H9 (cell line): ENCODE data around the gene BACE2. TPM values are rescaled to one million over a fixed set of nuclear protein-coding genes. Genes with fewer than 3 reads are reported as not detected.

Source experiments
- DNase-seq: peaks from one replicate; pipeline ENCODE4 v3.0.0-alpha.2; 2017
- H2AFZ ChIP-seq: one replicate; pipeline ENCODE4 v1.6.1; 2013; ENCODE audit warnings: mild to moderate bottlenecking, low read length, control low read depth, moderate library complexity
- H2AK5ac ChIP-seq: 2 replicates; pipeline ENCODE4 v1.6.1; 2013; ENCODE audit warnings: low read length, control low read depth, mixed read lengths; ENCODE audit not compliant: insufficient read length
- H2BK120ac ChIP-seq: one replicate; pipeline ENCODE4 v1.6.1; 2013; ENCODE audit warnings: low read depth, mild to moderate bottlenecking, low read length, control low read depth, inconsistent platforms; ENCODE audit not compliant: poor library complexity, severe bottlenecking
- H2BK12ac ChIP-seq: 2 replicates; pipeline ENCODE4 v1.6.1; 2013; ENCODE audit warnings: low read length, control low read depth, mixed read lengths, low read depth; ENCODE audit not compliant: insufficient read length
- H2BK15ac ChIP-seq: 2 replicates; pipeline ENCODE4 v1.6.1; 2013; ENCODE audit warnings: low read depth, low read length, control low read depth
- H2BK20ac ChIP-seq: one replicate; pipeline ENCODE4 v1.6.1; 2013; ENCODE audit warnings: low read depth, mild to moderate bottlenecking, low read length, control low read depth, inconsistent platforms; ENCODE audit not compliant: poor library complexity, severe bottlenecking
- H2BK5ac ChIP-seq: 2 replicates; pipeline ENCODE4 v1.6.1; 2013; ENCODE audit warnings: low read length, control low read depth, mixed read lengths; ENCODE audit not compliant: insufficient read length
- H3K14ac ChIP-seq: 2 replicates; pipeline ENCODE4 v1.6.1; 2013; ENCODE audit warnings: low read length, control low read depth; ENCODE audit not compliant: insufficient read depth
- H3K18ac ChIP-seq: 2 replicates; pipeline ENCODE4 v1.6.1; 2013; ENCODE audit warnings: low read depth, mild to moderate bottlenecking, mixed read lengths, low read length, control low read depth; ENCODE audit not compliant: insufficient read length
- H3K23ac ChIP-seq: 2 replicates; pipeline ENCODE4 v1.6.1; 2013; ENCODE audit warnings: low read length, control low read depth, mixed read lengths, low read depth; ENCODE audit not compliant: insufficient read length
- H3K23me2 ChIP-seq: 2 replicates; pipeline ENCODE4 v1.6.1; 2013; ENCODE audit warnings: low read depth, mild to moderate bottlenecking, mixed read lengths, low read length, control low read depth; ENCODE audit not compliant: insufficient read length, poor library complexity, severe bottlenecking
- H3K27ac ChIP-seq: 2 replicates; pipeline ENCODE4 v1.5.1; 2013; ENCODE audit warnings: low read length, control low read depth, mixed read lengths, low read depth; ENCODE audit not compliant: insufficient read length
- H3K27me3 ChIP-seq: 2 replicates; pipeline ENCODE4 v1.6.1; 2013; ENCODE audit warnings: low read length, control low read depth, inconsistent platforms; ENCODE audit not compliant: insufficient read depth
- H3K4ac ChIP-seq: 2 replicates; pipeline ENCODE4 v1.6.1; 2013; ENCODE audit warnings: low read depth, mild to moderate bottlenecking, control low read depth, inconsistent platforms, low read length, moderate library complexity
- H3K4me1 ChIP-seq: 2 replicates; pipeline ENCODE4 v1.6.1; 2013; ENCODE audit warnings: low read length, control low read depth, inconsistent platforms; ENCODE audit not compliant: insufficient read depth
- H3K4me2 ChIP-seq: 2 replicates; pipeline ENCODE4 v1.6.1; 2013; ENCODE audit warnings: low read length, control low read depth, mixed read lengths; ENCODE audit not compliant: insufficient read length, insufficient read depth
- H3K56ac ChIP-seq: 2 replicates; pipeline ENCODE4 v1.6.1; 2013; ENCODE audit warnings: low read depth, mild to moderate bottlenecking, mixed read lengths, low read length, control low read depth; ENCODE audit not compliant: insufficient read length
- H3K79me1 ChIP-seq: 2 replicates; pipeline ENCODE4 v1.6.1; 2013; ENCODE audit warnings: low read depth, mild to moderate bottlenecking, moderate library complexity, low read length, control low read depth, inconsistent platforms; ENCODE audit not compliant: insufficient read depth, poor library complexity, severe bottlenecking
- H3K79me2 ChIP-seq: 2 replicates; pipeline ENCODE4 v1.6.1; 2013; ENCODE audit warnings: low read length, control low read depth, inconsistent platforms; ENCODE audit not compliant: insufficient read depth
- H3K9ac ChIP-seq: 2 replicates; pipeline ENCODE4 v1.6.1; 2013; ENCODE audit warnings: low read length, control low read depth, mixed read lengths; ENCODE audit not compliant: insufficient read length; ENCODE audit errors: extremely low read depth
- H3K9me3 ChIP-seq: one replicate; pipeline ENCODE4 v1.6.1; 2013; ENCODE audit warnings: low read depth, low read length, inconsistent platforms; ENCODE audit not compliant: control insufficient read depth
- H3T11ph ChIP-seq: one replicate; pipeline ENCODE4 v1.6.1; 2013; ENCODE audit warnings: mild to moderate bottlenecking, low read length, control low read depth, inconsistent platforms
- H4K20me1 ChIP-seq: one replicate; pipeline ENCODE4 v1.6.1; 2013; ENCODE audit not compliant: control insufficient read depth, insufficient read length, insufficient read depth
- H4K5ac ChIP-seq: 2 replicates; pipeline ENCODE4 v1.6.1; 2013; ENCODE audit warnings: low read depth, mild to moderate bottlenecking, mixed read lengths, low read length, control low read depth; ENCODE audit not compliant: insufficient read length
- H4K8ac ChIP-seq: replicated peaks from 2 replicates; pipeline ENCODE4 v1.6.1; 2013; ENCODE audit warnings: low read length, control low read depth, mixed read lengths, low read depth; ENCODE audit not compliant: insufficient read length
- H4K91ac ChIP-seq: 2 replicates; pipeline ENCODE4 v1.6.1; 2013; ENCODE audit warnings: low read depth, mild to moderate bottlenecking, moderate library complexity, mixed read lengths, low read length, control low read depth; ENCODE audit not compliant: insufficient read length
- H3K27ac Mint-ChIP-seq, 3 experiments: 2 replicates in 2 of 3; 3 replicates in 1 of 3; pipeline ENCODE4 v1.8.0; 2020 to 2021; ENCODE audit warnings: mixed read lengths in 3 of 3, mild to moderate bottlenecking in 1 of 3, moderate library complexity in 1 of 3
- H3K27me3 Mint-ChIP-seq: 2 replicates; pipeline ENCODE4 v1.8.0; 2021; ENCODE audit warnings: low read depth, mild to moderate bottlenecking, moderate library complexity, mixed read lengths
- H3K36me3 Mint-ChIP-seq, 3 experiments: 2 replicates in 2 of 3; 3 replicates in 1 of 3; pipeline ENCODE4 v1.8.0; 2020 to 2021; ENCODE audit warnings: low read depth in 3 of 3, mixed read lengths in 3 of 3; ENCODE audit not compliant: insufficient read depth in 1 of 3
- H3K4me1 Mint-ChIP-seq, 2 experiments: 2 replicates each; pipeline ENCODE4 v1.8.0; 2020; ENCODE audit warnings: mixed read lengths in 2 of 2
- H3K4me3 Mint-ChIP-seq, 2 experiments: 2 replicates in 1 of 2; 3 replicates in 1 of 2; pipeline ENCODE4 v1.8.0; 2020 to 2021; ENCODE audit warnings: mild to moderate bottlenecking in 2 of 2, mixed read lengths in 2 of 2, moderate library complexity in 1 of 2
- H3K9me3 Mint-ChIP-seq, 2 experiments: 2 replicates in 1 of 2; 3 replicates in 1 of 2; pipeline ENCODE4 v1.8.0; 2020; ENCODE audit warnings: mild to moderate bottlenecking in 2 of 2, mixed read lengths in 2 of 2, moderate library complexity in 1 of 2
- WGBS: extraction: QIAGEN DNeasy Blood & Tissue Kit; methylation state at CpG from one replicate; pipeline ENCODE4 v1.1.7; 2013; ENCODE audit warnings: missing lambda C conversion rate, low lambda C conversion rate, mixed read lengths; ENCODE audit not compliant: insufficient read length; ENCODE audit errors: extremely low coverage; 5-methylcytosine and 5-hydroxymethylcytosine counted together
- total RNA-seq: library from RNA; stranded (reverse); gene quantifications from 2 replicates; pipeline ENCODE4 v1.2.1, GENCODE V29; 2021
- TF ChIP-seq, protein P1 (sequence below): fragments of 200-600 bp; sonication (generic); conservative IDR thresholded peaks from 3 replicates; pipeline ENCODE4 v1.8.0; 2021; ENCODE audit warnings: antibody characterized with exemption, mild to moderate bottlenecking

BACE2 gene
- total RNA-seq, 1 experiment from 2014 or later = 8.0 TPM

DNA sequence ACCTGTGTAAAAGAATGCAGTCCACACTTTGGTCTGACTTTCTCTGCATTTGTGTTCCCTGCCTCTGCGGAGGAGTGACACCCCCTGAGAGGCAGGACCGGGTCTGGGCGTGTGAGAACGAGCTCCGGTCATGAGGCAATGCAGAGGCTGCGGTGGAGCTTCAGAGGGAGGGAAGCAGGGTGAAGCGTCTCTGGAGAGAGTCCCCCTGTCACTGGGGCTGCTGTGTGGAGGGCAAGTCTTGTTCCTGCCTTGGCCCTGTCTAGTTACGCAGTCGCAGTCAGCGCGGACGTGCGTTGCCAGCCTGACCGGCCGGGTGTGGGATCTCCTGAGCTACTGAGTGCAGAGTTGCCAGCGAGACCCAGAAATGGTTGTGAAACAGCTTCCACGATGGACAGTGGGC lies 48.5 kb downstream of the BACE2 start:
- H3K9ac ChIP-seq = no peak overlapping the region
- H3K4me1 ChIP-seq = no peaks in the 10 kb centered on the region
- no peak overlapping the region for H2BK15ac ChIP-seq
- H3K9me3 Mint-ChIP-seq = no peaks in the 10 kb centered on the region
- H3K4me1 Mint-ChIP-seq = peaks cover 9 to 22% of the 10 kb centered on the region in 2 experiments
- H4K20me1 ChIP-seq = no peaks in the 10 kb centered on the region
- H3K56ac ChIP-seq = no peak overlapping the region
- TF ChIP-seq, protein P1, sequence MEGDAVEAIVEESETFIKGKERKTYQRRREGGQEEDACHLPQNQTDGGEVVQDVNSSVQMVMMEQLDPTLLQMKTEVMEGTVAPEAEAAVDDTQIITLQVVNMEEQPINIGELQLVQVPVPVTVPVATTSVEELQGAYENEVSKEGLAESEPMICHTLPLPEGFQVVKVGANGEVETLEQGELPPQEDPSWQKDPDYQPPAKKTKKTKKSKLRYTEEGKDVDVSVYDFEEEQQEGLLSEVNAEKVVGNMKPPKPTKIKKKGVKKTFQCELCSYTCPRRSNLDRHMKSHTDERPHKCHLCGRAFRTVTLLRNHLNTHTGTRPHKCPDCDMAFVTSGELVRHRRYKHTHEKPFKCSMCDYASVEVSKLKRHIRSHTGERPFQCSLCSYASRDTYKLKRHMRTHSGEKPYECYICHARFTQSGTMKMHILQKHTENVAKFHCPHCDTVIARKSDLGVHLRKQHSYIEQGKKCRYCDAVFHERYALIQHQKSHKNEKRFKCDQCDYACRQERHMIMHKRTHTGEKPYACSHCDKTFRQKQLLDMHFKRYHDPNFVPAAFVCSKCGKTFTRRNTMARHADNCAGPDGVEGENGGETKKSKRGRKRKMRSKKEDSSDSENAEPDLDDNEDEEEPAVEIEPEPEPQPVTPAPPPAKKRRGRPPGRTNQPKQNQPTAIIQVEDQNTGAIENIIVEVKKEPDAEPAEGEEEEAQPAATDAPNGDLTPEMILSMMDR = no peak
- H2BK20ac ChIP-seq = no peak overlapping the region
- H3K23me2 ChIP-seq = no peaks in the 10 kb centered on the region
- no peak overlapping the region for H4K91ac ChIP-seq
- no peaks in the 10 kb centered on the region; the same call in 1 of the 2 replicates for H3K27me3 Mint-ChIP-seq
- WGBS = no CpG with 5 or more reads among the region's 17 CpGs
- H3K14ac ChIP-seq = no peak overlapping the region
- H3K27ac Mint-ChIP-seq = no peak overlapping the region; a peak in 1 of 7 replicates
- no peak overlapping the region for H2BK12ac ChIP-seq
- DNase-seq = no peak
- no peak overlapping the region for H2BK120ac ChIP-seq
- H2AFZ ChIP-seq = no peak overlapping the region
- no peak overlapping the region for H4K5ac ChIP-seq
- H3K23ac ChIP-seq = no peak overlapping the region
- H3K36me3 Mint-ChIP-seq = no peaks in the 10 kb centered on the region; a peak in 1 of 7 replicates
- no peaks in the 10 kb centered on the region for H3K79me1 ChIP-seq
- no peak overlapping the region for H3K27ac ChIP-seq
- no peaks in the 10 kb centered on the region for H3K9me3 ChIP-seq
- H3K4ac ChIP-seq = no peak overlapping the region
- H4K8ac ChIP-seq = no peak overlapping the region
- H3T11ph ChIP-seq = no peak overlapping the region
- H3K4me3 Mint-ChIP-seq = no peak overlapping the region
- H2BK5ac ChIP-seq = no peak overlapping the region
- H3K4me2 ChIP-seq = no peak overlapping the region
- no peaks in the 10 kb centered on the region for H3K79me2 ChIP-seq
- H2AK5ac ChIP-seq = no peak overlapping the region
- H3K27me3 ChIP-seq = peaks cover 3% of the 10 kb centered on the region; the same call in 1 of the 2 replicates
- no peak overlapping the region for H3K18ac ChIP-seq
